HG03025 (cell line): ENCODE measurements around the gene PTGFR.

Experiments
- ATAC-seq: cut with Tn5 transposase; IDR thresholded peaks from one replicate; pipeline ENCODE4 v1.9.1; 2021; ENCODE audit warnings: mild to moderate bottlenecking, moderate library complexity; ENCODE audit not compliant: unreplicated experiment, low FRiP score

PTGFR gene

DNA sequence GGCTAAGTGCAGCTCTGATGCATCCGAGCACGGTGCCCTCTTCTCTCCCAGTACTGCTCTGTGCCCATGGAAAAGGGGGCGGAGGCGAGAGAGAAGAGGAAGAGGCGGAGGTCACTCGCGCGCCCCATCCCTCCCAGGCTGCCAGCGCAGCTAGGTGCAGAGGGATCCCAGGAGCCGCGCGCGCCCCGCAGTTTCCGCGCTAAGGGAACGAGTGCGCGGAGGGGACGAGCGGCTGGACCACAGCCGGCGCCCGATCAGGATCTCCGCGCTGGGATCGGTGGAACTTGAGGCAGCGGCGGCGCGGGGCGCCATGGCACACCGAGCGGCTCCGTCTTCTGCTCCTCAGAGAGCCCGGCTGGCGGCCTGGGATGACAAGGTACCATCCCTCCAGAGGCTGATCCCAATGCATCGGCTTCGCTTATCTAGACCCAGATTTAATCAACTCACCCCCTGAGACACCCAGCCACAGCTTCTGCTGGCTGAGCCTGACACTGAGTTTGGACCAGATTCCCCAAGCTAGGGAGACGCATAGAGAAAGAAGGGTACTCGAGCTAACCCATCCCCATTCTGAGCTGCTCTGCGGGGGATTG, at the start of gene PTGFR:
Gene PTGFR (plus strand): TSS at position 114 of the 590 bp plus-strand sequence. CDS start 1,770 bp downstream, outside the sequence.
- ATAC-seq: no peak

DNA sequence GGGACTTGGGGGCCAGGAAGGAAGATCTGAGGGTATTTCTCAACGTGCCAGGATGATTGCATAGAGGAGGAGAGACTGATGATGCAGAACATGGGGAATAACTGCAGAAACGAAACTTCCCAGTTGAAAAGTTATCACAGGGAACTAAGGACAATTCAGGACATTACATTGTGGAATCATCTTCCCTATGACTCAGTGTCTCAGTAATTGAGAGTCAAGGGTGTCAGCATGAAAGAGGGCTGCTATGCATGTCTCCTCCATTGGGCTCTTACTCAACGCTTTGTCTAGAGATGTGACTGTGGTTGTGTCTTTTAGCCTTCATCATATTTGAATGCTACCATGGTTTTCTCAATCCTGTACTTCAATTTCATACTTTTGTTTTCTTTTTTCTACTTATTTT, 48.9 kb upstream of the PTGFR start:
- ATAC-seq: no peak

- no peak for ATAC-seq
These were observed 43.7 kb upstream of the PTGFR start for GRCh38 chr1:78447086-78447485.

DNA sequence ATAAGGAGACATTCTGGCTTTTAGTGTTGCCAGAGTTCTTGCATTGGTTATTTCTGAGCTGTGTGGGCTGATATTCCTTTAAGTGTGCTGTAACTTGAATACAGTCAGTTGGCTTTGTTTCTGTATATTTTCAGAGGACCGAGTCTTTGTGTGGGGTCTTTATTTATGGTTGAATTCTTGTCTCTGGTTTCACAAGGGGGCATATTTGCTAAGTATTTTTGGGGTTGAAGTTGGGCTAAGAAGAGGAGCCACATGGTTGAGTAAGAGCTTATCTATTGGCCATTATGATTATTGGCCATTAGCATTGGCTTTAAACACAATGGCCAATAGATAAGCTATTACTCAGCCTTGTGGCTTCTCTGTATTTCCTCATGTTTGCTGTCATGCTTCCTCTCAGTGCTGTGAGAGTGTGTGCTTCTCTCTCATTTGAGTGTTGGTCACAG, 26.3 kb upstream of the PTGFR start:
- no peak for ATAC-seq

DNA sequence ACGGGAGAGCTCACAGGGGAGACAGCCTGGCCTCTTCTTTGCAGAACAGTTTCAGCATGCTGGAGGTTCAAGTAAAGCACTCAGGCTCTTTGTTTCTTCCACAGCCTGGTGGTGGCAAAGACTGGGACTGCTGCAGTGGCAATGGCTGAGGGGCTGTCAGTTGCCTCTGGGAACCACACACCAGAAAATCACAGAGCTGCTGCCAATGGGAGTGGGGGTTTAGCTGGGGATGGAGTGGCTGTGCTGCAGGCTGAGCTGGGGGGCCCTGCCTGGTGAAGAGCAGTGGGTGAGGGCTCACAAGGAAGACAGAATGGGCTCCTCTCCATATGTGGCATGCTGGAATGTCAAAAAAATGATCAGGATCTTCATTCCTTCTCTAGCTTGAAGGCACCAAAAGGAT, 25.6 kb upstream of the PTGFR start:
- ATAC-seq: no peak

GRCh38 chr1:78468521-78468920, 22.3 kb upstream of the PTGFR start:
- no peak for ATAC-seq

- ATAC-seq: no peak
These were observed 21.2 kb upstream of the PTGFR start for GRCh38 chr1:78469576-78469975.

GRCh38 chr1:78471890-78472620, 18.7 kb upstream of the PTGFR start:
- no peak for ATAC-seq

- ATAC-seq: no peak
These were observed 17.8 kb upstream of the PTGFR start for GRCh38 chr1:78472851-78473496.

GRCh38 chr1:78474092-78474491, 16.7 kb upstream of the PTGFR start:
- no peak for ATAC-seq

- no peak for ATAC-seq
These were observed 14.7 kb upstream of the PTGFR start for GRCh38 chr1:78475888-78476610.

DNA sequence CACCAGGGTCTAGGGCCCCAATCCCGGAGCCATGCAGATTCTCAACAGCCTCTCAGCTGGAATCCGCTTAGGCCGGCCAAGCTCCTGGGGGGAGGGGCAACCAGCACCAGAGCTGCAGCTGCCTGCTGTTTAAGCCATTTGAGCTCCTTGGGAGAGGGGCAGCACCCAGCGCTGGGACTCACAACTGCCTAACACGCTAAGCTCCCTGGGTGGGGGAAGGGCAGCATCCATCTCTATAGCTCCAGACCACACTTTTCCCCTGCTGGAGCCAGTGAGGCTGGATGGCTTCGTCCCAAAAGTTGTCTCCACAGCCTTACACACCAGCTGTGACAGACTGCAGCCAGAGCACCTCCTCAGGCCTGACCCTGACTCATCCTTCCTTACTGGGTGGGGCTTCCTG, 6.9 kb upstream of the PTGFR start:
- ATAC-seq: no peak

GRCh38 chr1:78491451-78492071, 787 bp downstream of the PTGFR start:
- ATAC-seq: no peak

DNA sequence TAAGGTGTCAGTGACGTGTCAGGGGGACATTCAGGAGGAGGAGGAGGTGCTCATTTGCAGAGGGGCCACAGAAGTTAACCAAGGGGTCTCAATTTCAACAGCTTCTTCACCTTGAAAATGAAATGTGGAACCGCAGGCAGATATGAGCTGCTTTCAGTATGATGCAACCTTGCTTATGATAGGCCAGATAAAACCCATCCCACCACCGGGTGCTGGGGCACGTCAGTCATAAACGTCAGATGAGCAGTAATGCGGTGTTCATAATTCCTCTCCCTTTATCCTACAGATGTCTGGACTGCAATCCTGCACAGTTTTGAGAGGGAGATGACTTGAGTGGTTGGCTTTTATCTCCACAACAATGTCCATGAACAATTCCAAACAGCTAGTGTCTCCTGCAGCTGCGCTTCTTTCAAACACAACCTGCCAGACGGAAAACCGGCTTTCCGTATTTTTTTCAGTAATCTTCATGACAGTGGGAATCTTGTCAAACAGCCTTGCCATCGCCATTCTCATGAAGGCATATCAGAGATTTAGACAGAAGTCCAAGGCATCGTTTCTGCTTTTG, 1.7 kb downstream of the PTGFR start:
- no peak for ATAC-seq

- no peak for ATAC-seq
These were observed 2.7 kb downstream of the PTGFR start for GRCh38 chr1:78493451-78493850.

- ATAC-seq: no peak
These were observed 6.4 kb downstream of the PTGFR start for GRCh38 chr1:78497201-78497600.

DNA sequence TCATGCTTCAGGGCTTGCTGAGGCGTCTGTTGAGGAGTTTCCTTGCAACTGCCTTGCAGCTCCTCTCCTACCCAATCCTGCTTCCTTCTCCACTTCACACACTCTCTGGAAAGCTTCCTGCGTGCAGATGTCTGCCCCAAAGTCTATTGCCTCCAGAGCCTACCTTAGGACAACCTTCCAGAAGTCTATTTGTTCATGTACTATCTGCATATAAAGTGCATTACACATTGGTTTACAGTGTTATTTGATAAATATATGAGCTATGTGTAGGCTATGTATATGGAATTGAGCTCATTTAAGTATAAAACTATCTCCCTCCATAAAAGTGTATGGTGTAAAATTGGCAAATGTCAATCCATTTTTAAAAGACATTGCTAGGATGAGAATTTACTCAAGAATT, 9.8 kb downstream of the PTGFR start:
- no peak for ATAC-seq

DNA sequence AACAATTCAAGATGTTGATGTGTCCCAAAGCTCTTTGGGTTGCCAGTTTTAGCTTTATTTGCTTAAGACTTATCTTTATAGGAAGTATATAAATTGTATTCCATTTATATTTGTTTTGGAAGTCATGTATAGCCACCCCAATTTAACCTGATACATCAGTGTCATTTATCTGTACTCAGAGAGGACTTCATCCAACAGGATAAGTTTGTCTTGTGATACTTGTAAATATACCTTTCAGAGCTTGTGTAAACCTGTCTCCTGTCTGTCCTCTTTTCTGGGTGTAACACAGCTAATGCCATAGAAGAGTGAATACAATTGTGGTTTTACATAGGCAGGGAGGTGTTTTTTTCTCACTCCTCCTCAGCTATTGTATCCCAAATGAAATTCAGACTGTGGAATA, 10.4 kb downstream of the PTGFR start:
- ATAC-seq: no peak

DNA sequence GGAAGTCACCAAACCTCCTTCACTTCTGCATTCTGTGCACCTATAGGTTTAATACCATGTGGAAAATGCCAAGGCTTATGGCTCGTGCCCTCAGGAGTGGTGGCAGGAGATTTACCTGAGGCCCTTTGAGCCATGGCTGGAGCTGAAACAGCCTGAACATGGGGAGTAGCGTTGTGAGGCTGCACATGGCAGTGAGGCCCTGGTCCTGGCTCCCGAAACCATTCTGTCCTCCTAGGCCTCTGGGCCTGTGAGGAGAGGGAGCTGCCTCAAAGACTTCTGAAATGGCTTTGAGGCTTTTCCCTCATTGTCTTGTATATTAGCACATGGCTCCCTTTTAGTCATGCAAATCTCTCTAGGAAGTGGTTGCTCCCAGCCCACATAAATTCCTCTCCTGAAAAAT, 20.6 kb downstream of the PTGFR start:
- no peak for ATAC-seq

GRCh38 chr1:78516716-78517115, 25.9 kb downstream of the PTGFR start:
- ATAC-seq: no peak
